Measurements from ENCODE around the gene TNS3. TPM values are rescaled to one million over a fixed set of nuclear protein-coding genes. Genes with fewer than 3 reads are reported as not detected.
A peak's percentile ranks its signal among the peaks of the same experiment; 100 is the strongest.

Gene TNS3
- total RNA-seq, 1 experiment from 2014 or later, result 9.5 TPM

GRCh38 chr7:47379629-47380324 lies 202.1 kb downstream of the TNS3 start:
- H3K4me1 Mint-ChIP-seq, result peaks cover 23 to 44% of the 10 kb centered on the region in 2 experiments
- H3T11ph ChIP-seq (ENCODE audit: low read length), result no peak overlapping the region
- WGBS (ENCODE audit: extremely low coverage, insufficient read length, low lambda C conversion rate), result no CpG with 5 or more reads among the region's 20 CpGs
- no peak overlapping the region for H3K27ac ChIP-seq (ENCODE audit: insufficient read length, low read depth, low read length)
- H3K4me1 ChIP-seq (ENCODE audit: insufficient read depth, low read length), result peaks cover 5% of the 10 kb centered on the region; the same call in 1 of the 2 replicates
- H3K9me3 ChIP-seq (ENCODE audit: control insufficient read depth, low read depth, low read length), result no peaks in the 10 kb centered on the region
- no peak overlapping the region for H3K56ac ChIP-seq (ENCODE audit: insufficient read length, low read depth, low read length)
- H4K91ac ChIP-seq (ENCODE audit: insufficient read length, low read depth, low read length), result no peak overlapping the region
- no peaks in the 10 kb centered on the region for H4K20me1 ChIP-seq (ENCODE audit: control insufficient read depth, insufficient read depth, insufficient read length)
- peak; percentile 47 for DNase-seq
- H3K23ac ChIP-seq (ENCODE audit: insufficient read length, low read depth, low read length), result no peak overlapping the region
- H3K79me1 ChIP-seq (ENCODE audit: insufficient read depth, low read depth, low read length, poor library complexity, severe bottlenecking), result no peaks in the 10 kb centered on the region
- no peaks in the 10 kb centered on the region for H3K79me2 ChIP-seq (ENCODE audit: insufficient read depth, low read length)
- H3K27me3 Mint-ChIP-seq (ENCODE audit: low read depth), result peaks cover 2% of the 10 kb centered on the region; the same call in 1 of the 2 replicates
- H3K27ac Mint-ChIP-seq, result peak overlapping the region in 1 of 3 experiments; percentile 37; a peak in 3 of 7 replicates
- no peak overlapping the region for H2BK12ac ChIP-seq (ENCODE audit: insufficient read length, low read depth, low read length)
- H2AFZ ChIP-seq (ENCODE audit: low read length), result no peak overlapping the region
- no peaks in the 10 kb centered on the region for H3K9me3 Mint-ChIP-seq
- no peak overlapping the region for H2BK5ac ChIP-seq (ENCODE audit: insufficient read length, low read length)
- no peak overlapping the region for H4K5ac ChIP-seq (ENCODE audit: insufficient read length, low read depth, low read length)
- H3K36me3 Mint-ChIP-seq (ENCODE audit: insufficient read depth in 1 of 3, low read depth in 3 of 3), result no peaks in the 10 kb centered on the region
- no peak overlapping the region for H3K4me3 Mint-ChIP-seq
- no peak overlapping the region for H2BK15ac ChIP-seq (ENCODE audit: low read depth, low read length)
- H3K4me2 ChIP-seq (ENCODE audit: insufficient read depth, insufficient read length, low read length), result no peak overlapping the region
- H2AK5ac ChIP-seq (ENCODE audit: insufficient read length, low read length), result no peak overlapping the region
- H3K23me2 ChIP-seq (ENCODE audit: insufficient read length, low read depth, low read length, poor library complexity, severe bottlenecking), result no peaks in the 10 kb centered on the region
- H2BK20ac ChIP-seq (ENCODE audit: low read depth, low read length, poor library complexity, severe bottlenecking), result no peak overlapping the region
- H2BK120ac ChIP-seq (ENCODE audit: low read depth, low read length, poor library complexity, severe bottlenecking), result no peak overlapping the region
- no peak overlapping the region for H3K14ac ChIP-seq (ENCODE audit: insufficient read depth, low read length)
- no peaks in the 10 kb centered on the region for H3K27me3 ChIP-seq (ENCODE audit: insufficient read depth, low read length)
- H3K9ac ChIP-seq (ENCODE audit: extremely low read depth, insufficient read length, low read length), result no peak overlapping the region
- no peak overlapping the region for H4K8ac ChIP-seq (replicated peaks; ENCODE audit: insufficient read length, low read depth, low read length)
- H3K4ac ChIP-seq (ENCODE audit: low read depth, low read length), result no peak overlapping the region
- TF ChIP-seq CTCF (conservative IDR thresholded peaks at IDR 0.05), result no peak
- no peak overlapping the region for H3K18ac ChIP-seq (ENCODE audit: insufficient read length, low read depth, low read length)
